Naive thymus-derived CD8-positive, alpha-beta T cell (primary cell): Measurements from ENCODE around the gene SMYD3. TPM values are rescaled to one million over a fixed set of nuclear protein-coding genes. Genes with fewer than 3 reads are reported as not detected.

Source experiments
- ATAC-seq, 2 donors: fragments of 150-1000 bp; cut with Tn5 transposase in 1 of 2; sonication (Bioruptor Pico), chemical (Tn5 transposase) in 1 of 2; 1 replicate in 1 of 2; 2 replicates in 1 of 2; pipeline ENCODE4 v1.10.0; 2021; ENCODE audit warnings: mild to moderate bottlenecking in 2 of 2, moderate library complexity in 2 of 2
- POLR2A ChIA-PET: fragments of 350-600 bp; sonication (Branson Sonifier 250); formaldehyde crosslinking; loops from one replicate; lab custom pipeline; 2021; ENCODE audit warnings: antibody characterized with exemption; lab: Charles Lee
- DNase-seq, 10 donors: peaks; one replicate each; pipeline versions ENCODE4 v3.0.0 to v3.0.0-alpha.2; 2020 to 2022
- H3K27ac Mint-ChIP-seq, 10 donors: one replicate each; pipeline ENCODE4 v1.8.0; 2020 to 2022; ENCODE audit warnings: mild to moderate bottlenecking in 10 of 10, mixed read lengths in 10 of 10, moderate library complexity in 4 of 10, inconsistent platforms in 1 of 10
- H3K27me3 Mint-ChIP-seq, 5 donors: one replicate each; pipeline ENCODE4 v1.8.0; 2021 to 2022; ENCODE audit warnings: mixed read lengths in 5 of 5
- H3K36me3 Mint-ChIP-seq, 3 donors: one replicate each; pipeline ENCODE4 v1.8.0; 2020 to 2022; ENCODE audit warnings: mixed read lengths in 3 of 3, mild to moderate bottlenecking in 2 of 3, inconsistent platforms in 1 of 3
- H3K4me1 Mint-ChIP-seq, 4 donors: one replicate each; pipeline ENCODE4 v1.8.0; 2021 to 2022; ENCODE audit warnings: mixed read lengths in 4 of 4
- H3K4me3 Mint-ChIP-seq, 10 donors: one replicate each; pipeline ENCODE4 v1.8.0; 2020 to 2022; ENCODE audit warnings: mild to moderate bottlenecking in 10 of 10, mixed read lengths in 10 of 10, moderate library complexity in 6 of 10, inconsistent platforms in 1 of 10
- H3K9me3 Mint-ChIP-seq, 9 donors: one replicate each; pipeline ENCODE4 v1.8.0; 2020 to 2022; ENCODE audit warnings: mixed read lengths in 9 of 9, mild to moderate bottlenecking in 3 of 9, inconsistent platforms in 1 of 9, moderate library complexity in 1 of 9
- polyA plus RNA-seq, 3 donors: library from polyadenylated mRNA; unstranded; fragments of 300-500 nt; fragmentation: Illumina TruSeq; gene quantifications; one replicate each; pipeline ENCODE4 v1.2.3, GENCODE V29; 2021
- total RNA-seq, 8 experiments: library from RNA in 2 of 8; stranded (reverse) in 2 of 8; gene quantifications; one replicate each; pipeline ENCODE4 v1.2.3 and lab custom pipeline; 2021 to 2026

Gene SMYD3
- total and polyA plus RNA-seq, 5 experiments from 2014 or later, result 19.1 to 42.1 (median 36.5) TPM

- POLR2A ChIA-PET, result no interaction called here
- peaks cover 0 to 12% (median 4%) of the 10 kb centered on the region in 4 donors for H3K4me1 Mint-ChIP-seq
- H3K4me3 Mint-ChIP-seq, result no peak overlapping the region
- ATAC-seq (no peak), DNase-seq (no peak)
- H3K9me3 Mint-ChIP-seq, result peaks cover 0 to 8% (median 0%) of the 10 kb centered on the region in 9 donors
- no peak overlapping the region for H3K27ac Mint-ChIP-seq
- H3K27me3 Mint-ChIP-seq, result no peaks in the 10 kb centered on the region
- H3K36me3 Mint-ChIP-seq, result peaks cover 4 to 22% (median 5%) of the 10 kb centered on the region in 3 donors
These were observed 288.4 kb downstream of the SMYD3 start for GRCh38 chr1:246218686-246219085.

- Mint-ChIP-seq H3K36me3 (peaks cover 4 to 15% (median 5%) of the 10 kb centered on the region in 3 donors), H3K27me3 (no peaks in the 10 kb centered on the region), H3K27ac (no peak overlapping the region), H3K9me3 (peaks cover 0 to 8% (median 0%) of the 10 kb centered on the region in 9 donors), H3K4me3 (no peak overlapping the region), H3K4me1 (peaks cover 0 to 12% (median 7%) of the 10 kb centered on the region in 4 donors)
- ATAC-seq (no peak), DNase-seq (no peak)
- POLR2A ChIA-PET, result no interaction called here
These were observed 290.2 kb downstream of the SMYD3 start for GRCh38 chr1:246216906-246217305.

GRCh38 chr1:246215510-246215903 is 291.6 kb downstream of the SMYD3 start:
- peaks cover 4 to 14% (median 5%) of the 10 kb centered on the region in 3 donors for H3K36me3 Mint-ChIP-seq
- H3K27ac Mint-ChIP-seq, result no peak overlapping the region
- POLR2A ChIA-PET, result no interaction called here
- no peak overlapping the region for H3K4me3 Mint-ChIP-seq
- H3K4me1 Mint-ChIP-seq, result peaks cover 0 to 12% (median 7%) of the 10 kb centered on the region in 4 donors
- DNase-seq (no peak), ATAC-seq (no peak)
- H3K9me3 Mint-ChIP-seq, result peaks cover 0 to 3% (median 0%) of the 10 kb centered on the region in 9 donors
- no peaks in the 10 kb centered on the region for H3K27me3 Mint-ChIP-seq

- peaks cover 0 to 3% (median 0%) of the 10 kb centered on the region in 9 donors for H3K9me3 Mint-ChIP-seq
- ATAC-seq (no peak), DNase-seq (peak in 1 of 10 donors; percentile 4)
These were observed 292.2 kb downstream of the SMYD3 start for GRCh38 chr1:246214708-246215509.

DNA sequence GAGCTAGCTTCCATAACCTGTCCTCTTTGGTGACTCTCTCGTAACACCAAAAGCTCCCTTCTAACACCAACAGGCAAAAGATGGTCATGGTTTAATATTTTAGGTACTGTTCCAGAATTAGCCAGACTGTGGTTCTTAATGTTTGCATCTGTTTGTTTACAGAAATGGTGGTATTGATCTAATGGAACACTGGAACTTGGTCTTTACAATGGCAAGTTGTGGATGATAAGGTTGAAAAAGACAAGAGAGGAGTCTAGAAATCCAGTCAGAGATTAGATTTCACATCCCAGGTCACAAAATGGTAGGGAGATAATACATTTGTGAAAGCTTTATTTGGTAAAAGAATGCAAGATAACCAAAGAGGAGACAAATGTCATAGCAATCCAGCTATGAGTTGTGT is 293.1 kb downstream of the SMYD3 start:
- Mint-ChIP-seq H3K36me3 (peaks cover 5 to 12% (median 8%) of the 10 kb centered on the region in 3 donors), H3K27me3 (no peaks in the 10 kb centered on the region), H3K9me3 (peaks cover 0 to under 1% (median 0%) of the 10 kb centered on the region in 9 donors), H3K4me1 (peaks cover 0 to 10% (median 7%) of the 10 kb centered on the region in 4 donors), H3K27ac (no peak overlapping the region), H3K4me3 (no peak overlapping the region)
- DNase-seq (no peak), ATAC-seq (no peak)
- POLR2A ChIA-PET, result no interaction called here

More at GRCh38 chr1:246214708-246215509, 292.2 kb downstream of the SMYD3 start:
- no peak overlapping the region for H3K4me3 Mint-ChIP-seq
- peaks cover 4 to 16% (median 5%) of the 10 kb centered on the region in 3 donors for H3K36me3 Mint-ChIP-seq
- H3K4me1 Mint-ChIP-seq, result peaks cover 0 to 12% (median 7%) of the 10 kb centered on the region in 4 donors
- no peak overlapping the region for H3K27ac Mint-ChIP-seq
- POLR2A ChIA-PET, result no interaction called here
- no peaks in the 10 kb centered on the region for H3K27me3 Mint-ChIP-seq

- DNase-seq (no peak), ATAC-seq (no peak)
- no peak overlapping the region for H3K27ac Mint-ChIP-seq
- H3K4me3 Mint-ChIP-seq, result no peak overlapping the region
- no peaks in the 10 kb centered on the region for H3K9me3 Mint-ChIP-seq
- H3K27me3 Mint-ChIP-seq, result no peaks in the 10 kb centered on the region
- H3K36me3 Mint-ChIP-seq, result peaks cover 5 to 9% (median 8%) of the 10 kb centered on the region in 3 donors
- H3K4me1 Mint-ChIP-seq, result peaks cover 0 to 10% (median 7%) of the 10 kb centered on the region in 4 donors
- POLR2A ChIA-PET, result no interaction called here
These were observed 293.6 kb downstream of the SMYD3 start for GRCh38 chr1:246213502-246213901.

- H3K27ac Mint-ChIP-seq, result no peak overlapping the region
- no peak overlapping the region for H3K4me3 Mint-ChIP-seq
- POLR2A ChIA-PET, result no interaction called here
- H3K9me3 Mint-ChIP-seq, result no peaks in the 10 kb centered on the region
- DNase-seq, result no peak
- no peaks in the 10 kb centered on the region for H3K27me3 Mint-ChIP-seq
- ATAC-seq, result no peak
- H3K36me3 Mint-ChIP-seq, result peaks cover 5 to 8% (median 6%) of the 10 kb centered on the region in 3 donors
- peaks cover 0 to 10% (median 6%) of the 10 kb centered on the region in 4 donors for H3K4me1 Mint-ChIP-seq
These were observed 294.0 kb downstream of the SMYD3 start for GRCh38 chr1:246213036-246213435.

GRCh38 chr1:246212013-246212412 is 295.1 kb downstream of the SMYD3 start:
- Mint-ChIP-seq H3K27ac (no peak overlapping the region), H3K36me3 (peaks cover 4 to 9% (median 8%) of the 10 kb centered on the region in 3 donors), H3K9me3 (no peaks in the 10 kb centered on the region), H3K27me3 (no peaks in the 10 kb centered on the region), H3K4me3 (no peak overlapping the region), H3K4me1 (peaks cover 0 to 12% (median 7%) of the 10 kb centered on the region in 4 donors)
- POLR2A ChIA-PET, result no interaction called here
- DNase-seq (no peak), ATAC-seq (no peak)

DNA sequence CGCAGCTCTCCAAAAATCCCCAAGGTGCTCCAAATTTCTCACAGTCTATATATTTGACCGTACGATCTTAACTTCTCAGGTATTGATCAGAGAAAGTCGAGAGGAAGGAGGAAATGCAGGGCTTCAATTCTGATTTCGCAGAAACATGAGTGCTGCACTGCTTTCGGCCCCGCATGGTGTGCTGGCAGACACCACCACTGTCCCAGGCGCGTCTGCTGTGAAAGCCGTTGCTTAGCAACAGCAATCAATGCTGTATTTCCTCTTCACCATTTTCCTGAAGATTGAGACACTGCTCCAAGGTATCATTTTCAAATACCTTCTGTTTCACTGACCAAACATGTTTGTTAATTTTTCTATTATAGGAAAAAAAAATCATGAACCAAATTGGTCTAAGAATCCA is 296.3 kb downstream of the SMYD3 start:
- DNase-seq, result no peak
- H3K4me3 Mint-ChIP-seq, result no peak overlapping the region
- POLR2A ChIA-PET, result no interaction called here
- ATAC-seq, result no peak
- H3K27me3 Mint-ChIP-seq, result no peaks in the 10 kb centered on the region
- H3K4me1 Mint-ChIP-seq, result peaks cover 0 to 12% (median 7%) of the 10 kb centered on the region in 4 donors
- H3K27ac Mint-ChIP-seq, result no peak overlapping the region
- peaks cover 4 to 8% (median 7%) of the 10 kb centered on the region in 3 donors for H3K36me3 Mint-ChIP-seq
- H3K9me3 Mint-ChIP-seq, result no peaks in the 10 kb centered on the region

DNA sequence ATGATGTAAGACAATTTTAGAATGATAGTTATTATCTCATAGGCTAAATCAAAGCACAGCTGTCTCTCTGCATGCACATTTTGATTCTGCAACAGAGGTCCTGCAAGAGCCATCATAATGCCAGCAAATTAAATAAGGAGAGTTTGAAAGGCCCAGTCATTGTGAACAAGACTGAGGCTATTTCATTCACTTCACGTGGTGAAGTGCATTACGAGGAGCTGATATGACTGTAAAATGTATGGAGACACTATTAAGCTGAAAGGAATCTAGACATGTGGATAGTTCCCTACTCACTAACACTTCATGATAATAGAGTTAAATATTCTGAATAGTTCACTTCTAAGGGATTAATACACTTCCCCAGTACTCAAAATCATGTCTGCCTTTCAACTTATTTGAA is 299.0 kb downstream of the SMYD3 start:
- no peak overlapping the region for H3K4me3 Mint-ChIP-seq
- no peak for DNase-seq
- POLR2A ChIA-PET, result interaction anchor here (0.5 kb wide), 1 partner anchor 492 kb away, joined by 9 read pairs; no protein-coding TSS in a partner anchor
- H3K27me3 Mint-ChIP-seq, result no peaks in the 10 kb centered on the region
- H3K4me1 Mint-ChIP-seq, result peaks cover 0 to 5% (median 0%) of the 10 kb centered on the region in 4 donors
- ATAC-seq, result no peak
- H3K9me3 Mint-ChIP-seq, result no peaks in the 10 kb centered on the region
- peaks cover 4 to 16% (median 9%) of the 10 kb centered on the region in 3 donors for H3K36me3 Mint-ChIP-seq
- no peak overlapping the region for H3K27ac Mint-ChIP-seq

DNA sequence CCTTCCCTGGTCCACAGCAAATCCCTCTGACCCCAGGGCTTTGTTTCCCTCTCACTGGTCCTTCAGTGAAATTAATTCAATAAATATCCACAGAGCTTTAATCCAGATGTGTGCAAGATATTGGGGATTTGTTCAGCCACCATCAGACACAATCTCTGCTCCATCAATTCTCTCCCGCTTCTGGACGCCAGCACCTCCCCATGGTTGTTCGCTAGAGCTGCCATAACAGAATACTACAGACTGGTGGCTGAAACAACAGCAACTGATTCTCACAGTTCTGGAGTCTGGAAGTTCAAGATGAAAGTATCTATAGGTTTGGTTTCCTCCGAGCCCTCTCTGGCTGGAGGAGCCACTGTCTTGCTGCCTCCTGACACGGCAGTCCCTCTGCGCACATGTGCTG is 303.9 kb downstream of the SMYD3 start:
- H3K27ac Mint-ChIP-seq, result peak overlapping the region in 1 of 10 donors; percentile 38
- H3K4me1 Mint-ChIP-seq, result peaks cover 0 to 9% (median 0%) of the 10 kb centered on the region in 4 donors
- POLR2A ChIA-PET, result no interaction called here
- ATAC-seq, result no peak
- H3K27me3 Mint-ChIP-seq, result no peaks in the 10 kb centered on the region
- no peaks in the 10 kb centered on the region for H3K9me3 Mint-ChIP-seq
- peaks cover 4 to 13% (median 9%) of the 10 kb centered on the region in 3 donors for H3K36me3 Mint-ChIP-seq
- no peak for DNase-seq
- no peak overlapping the region for H3K4me3 Mint-ChIP-seq

DNA sequence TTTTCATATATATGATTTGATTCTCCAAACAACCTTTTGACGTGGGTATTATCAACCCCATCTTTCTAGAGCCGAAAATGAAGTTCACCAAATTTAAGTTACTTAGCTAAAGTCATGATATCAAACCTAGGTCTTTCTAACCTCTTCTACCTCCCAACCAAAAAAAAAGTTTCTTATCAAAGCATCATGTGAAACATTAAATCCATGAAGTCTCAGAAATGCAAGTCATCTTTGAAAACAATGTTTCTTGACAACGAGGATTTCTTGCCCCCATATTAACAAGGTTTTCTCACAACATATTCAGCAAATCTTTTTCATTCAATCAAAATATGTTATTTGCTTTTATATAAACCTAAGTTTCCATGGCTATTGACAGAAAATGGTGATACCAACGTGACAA is 306.3 kb downstream of the SMYD3 start:
- H3K9me3 Mint-ChIP-seq, result no peaks in the 10 kb centered on the region
- no peak for ATAC-seq
- peaks cover 2 to 9% (median 4%) of the 10 kb centered on the region in 3 donors for H3K36me3 Mint-ChIP-seq
- no peak for DNase-seq
- no peaks in the 10 kb centered on the region for H3K27me3 Mint-ChIP-seq
- POLR2A ChIA-PET, result no interaction called here
- H3K4me1 Mint-ChIP-seq, result peaks cover 0 to 6% (median 0%) of the 10 kb centered on the region in 4 donors
- H3K27ac Mint-ChIP-seq, result no peak overlapping the region
- no peak overlapping the region for H3K4me3 Mint-ChIP-seq

DNA sequence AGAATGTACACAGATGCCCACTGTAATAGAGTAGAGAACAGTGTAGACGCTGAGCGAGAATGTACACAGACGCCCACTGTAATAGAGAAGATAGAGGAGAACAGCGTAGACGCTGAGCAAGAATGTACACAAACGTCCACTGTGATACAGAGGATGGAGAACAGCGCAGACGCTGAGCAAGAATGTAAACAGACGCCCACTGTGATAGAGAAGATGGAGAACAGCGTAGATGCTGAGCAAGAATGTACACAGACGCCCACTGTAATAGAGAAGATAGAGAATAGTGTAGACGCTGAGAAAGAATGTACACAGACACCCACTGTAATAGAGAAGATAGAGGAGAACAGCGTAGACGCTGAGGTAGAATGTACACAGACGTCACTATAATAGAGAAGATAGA is 306.9 kb downstream of the SMYD3 start:
- Mint-ChIP-seq H3K4me1 (peaks cover 0 to 6% (median 0%) of the 10 kb centered on the region in 4 donors), H3K9me3 (no peaks in the 10 kb centered on the region), H3K36me3 (peaks cover 2 to 9% (median 4%) of the 10 kb centered on the region in 3 donors), H3K4me3 (no peak overlapping the region), H3K27ac (no peak overlapping the region), H3K27me3 (no peaks in the 10 kb centered on the region)
- POLR2A ChIA-PET, result no interaction called here
- ATAC-seq (no peak), DNase-seq (no peak)
